Esophagus muscularis mucosa (tissue), 3 donors: ENCODE data around the gene SLFN5.

Experiments used
- CTCF ChIP-seq, 3 experiments: fragments of 200-600 bp in 2 of 3; fragments of 450-650 bp in 1 of 3; sonication (generic) in 2 of 3; IDR thresholded peaks; one replicate each; pipeline ENCODE4 v1.5.1; 2017 to 2019; ENCODE audit warnings: antibody characterized with exemption in 3 of 3, mild to moderate bottlenecking in 2 of 3, moderate library complexity in 1 of 3
- EP300 ChIP-seq: sonication (generic); formaldehyde crosslinking; IDR thresholded peaks from one replicate; pipeline ENCODE4 v1.6.1; 2017; ENCODE audit warnings: antibody characterized with exemption

GRCh38 chr17:35298639-35299038 lies 55.8 kb downstream of the SLFN5 start:
- TF ChIP-seq CTCF (IDR thresholded peaks at IDR 0.05) (no peak), EP300 (no peak)
